ENCODE results near the gene HPSE2.

GRCh38 chr10:99276848-99277486 is 41.3 kb upstream of the HPSE2 start:
- TF ChIP-seq POLR2A (IDR thresholded peaks at IDR 0.05; ENCODE audit: low read length) (no peak), GATA1 (IDR thresholded peaks at IDR 0.05; ENCODE audit: low read depth, low read length) (no peak)
